ENCODE measurements around the gene MS4A6E.

DNA sequence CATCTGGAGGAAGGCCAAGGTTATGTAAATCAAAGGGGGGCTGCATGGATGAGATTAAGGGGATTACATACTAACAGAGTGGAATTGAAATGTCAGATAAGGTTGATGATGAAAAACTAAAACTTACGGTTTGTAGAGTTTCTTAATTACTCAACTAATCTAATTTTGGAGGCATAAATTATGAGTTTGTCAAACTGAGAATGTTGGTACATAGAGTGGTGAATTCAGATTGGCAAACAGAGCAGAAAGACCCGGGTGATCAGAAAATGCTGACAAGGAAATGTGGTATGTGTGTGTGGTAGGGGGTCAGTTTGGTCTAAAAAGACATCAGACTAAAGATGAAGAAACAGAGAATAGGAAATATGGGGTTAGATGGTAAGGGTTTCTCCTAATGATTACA lies 11.0 kb downstream of the MS4A6E start:
- TF ChIP-seq, protein P1, sequence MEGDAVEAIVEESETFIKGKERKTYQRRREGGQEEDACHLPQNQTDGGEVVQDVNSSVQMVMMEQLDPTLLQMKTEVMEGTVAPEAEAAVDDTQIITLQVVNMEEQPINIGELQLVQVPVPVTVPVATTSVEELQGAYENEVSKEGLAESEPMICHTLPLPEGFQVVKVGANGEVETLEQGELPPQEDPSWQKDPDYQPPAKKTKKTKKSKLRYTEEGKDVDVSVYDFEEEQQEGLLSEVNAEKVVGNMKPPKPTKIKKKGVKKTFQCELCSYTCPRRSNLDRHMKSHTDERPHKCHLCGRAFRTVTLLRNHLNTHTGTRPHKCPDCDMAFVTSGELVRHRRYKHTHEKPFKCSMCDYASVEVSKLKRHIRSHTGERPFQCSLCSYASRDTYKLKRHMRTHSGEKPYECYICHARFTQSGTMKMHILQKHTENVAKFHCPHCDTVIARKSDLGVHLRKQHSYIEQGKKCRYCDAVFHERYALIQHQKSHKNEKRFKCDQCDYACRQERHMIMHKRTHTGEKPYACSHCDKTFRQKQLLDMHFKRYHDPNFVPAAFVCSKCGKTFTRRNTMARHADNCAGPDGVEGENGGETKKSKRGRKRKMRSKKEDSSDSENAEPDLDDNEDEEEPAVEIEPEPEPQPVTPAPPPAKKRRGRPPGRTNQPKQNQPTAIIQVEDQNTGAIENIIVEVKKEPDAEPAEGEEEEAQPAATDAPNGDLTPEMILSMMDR (conservative IDR thresholded peaks at IDR 0.05; ENCODE audit: low read length) = no peak
- no peak for TF ChIP-seq EZH2phosphoT487 (IDR thresholded peaks at IDR 0.05; ENCODE audit: borderline replicate concordance)

All from Loucy (cell line).